AG10803 (cell line): ENCODE measurements around the gene REELD1.

ENCODE experiments used
- DNase-seq: peaks from one replicate; pipeline ENCODE4 v3.0.0; 2010; ENCODE audit warnings: low read depth
- H3K4me3 ChIP-seq: 2 replicates; pipeline ENCODE4 v1.5.1; 2011; ENCODE audit warnings: mild to moderate bottlenecking, low read length, control low read depth
- CTCF ChIP-seq: conservative IDR thresholded peaks from 2 replicates; pipeline ENCODE4 v1.5.1; 2011; ENCODE audit warnings: mild to moderate bottlenecking, low read length, control low read depth, inconsistent platforms

Gene REELD1

DNA sequence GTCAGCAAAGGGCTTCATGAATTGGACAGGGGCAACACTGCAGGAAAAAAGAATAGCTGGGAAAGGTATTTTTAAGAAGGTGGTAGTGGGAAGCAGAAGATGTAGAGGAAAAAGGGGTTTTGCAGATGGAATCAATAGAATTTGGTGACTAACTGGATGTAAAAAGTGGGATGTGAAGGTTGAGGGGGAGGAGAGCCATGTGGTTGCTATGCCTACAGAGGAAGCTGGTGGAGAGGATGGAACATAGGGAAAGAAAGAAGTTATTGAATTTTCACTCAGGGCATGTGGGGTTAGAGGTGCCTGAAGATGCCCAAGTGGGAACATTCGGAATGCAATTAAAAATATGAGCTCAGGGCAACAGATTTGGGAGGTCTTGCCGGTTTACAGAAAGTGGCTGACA lies 33.0 kb downstream of the REELD1 start:
- DNase-seq, result no peak
- no peak overlapping the region for H3K4me3 ChIP-seq
- no peak for TF ChIP-seq CTCF

- H3K4me3 ChIP-seq, result no peak overlapping the region
- TF ChIP-seq CTCF, result no peak
- DNase-seq, result no peak
These were observed 38.8 kb downstream of the REELD1 start for GRCh38 chr4:146252969-146253611.

DNA sequence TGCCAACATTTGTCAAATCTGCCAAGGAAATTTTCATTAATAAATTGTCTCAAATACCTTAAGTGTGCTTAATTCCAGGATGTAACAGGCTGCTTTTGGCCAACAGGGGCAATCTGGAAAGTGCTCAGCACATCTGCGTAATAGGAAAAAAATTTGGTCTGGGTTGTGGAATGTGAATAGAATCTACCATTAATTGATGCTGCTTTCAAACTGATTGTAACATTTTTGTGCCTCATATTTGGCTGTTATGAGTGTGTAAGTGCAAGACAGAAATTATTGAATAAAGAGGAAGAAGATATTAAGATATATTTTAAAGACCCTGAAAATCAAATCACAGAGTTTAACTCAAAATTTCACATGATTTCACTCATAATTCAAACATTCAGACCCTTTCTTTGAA lies 41.1 kb downstream of the REELD1 start:
- no peak overlapping the region for H3K4me3 ChIP-seq
- peak; percentile 37 for TF ChIP-seq CTCF
- DNase-seq, result peak; percentile 68

DNA sequence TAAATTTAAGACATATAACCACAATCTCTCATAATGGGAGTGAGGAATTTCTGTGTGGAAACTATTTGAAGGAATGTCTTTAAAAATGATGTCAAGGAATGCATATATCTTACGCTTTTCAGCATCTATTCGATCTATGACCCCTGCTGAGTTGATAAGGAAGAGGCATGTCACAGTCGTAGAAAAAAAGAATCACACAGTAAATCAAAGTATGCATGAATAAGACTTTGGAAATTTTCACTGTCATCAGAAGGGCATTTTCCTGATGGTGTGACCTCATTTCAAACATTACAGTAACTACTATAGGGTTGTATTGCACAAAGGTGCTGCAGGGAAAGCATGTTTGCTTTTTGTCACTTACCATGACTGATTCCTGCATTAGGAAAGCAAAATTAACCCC lies 41.5 kb downstream of the REELD1 start:
- DNase-seq, result peak; percentile 77
- no peak overlapping the region for H3K4me3 ChIP-seq
- no peak for TF ChIP-seq CTCF

DNA sequence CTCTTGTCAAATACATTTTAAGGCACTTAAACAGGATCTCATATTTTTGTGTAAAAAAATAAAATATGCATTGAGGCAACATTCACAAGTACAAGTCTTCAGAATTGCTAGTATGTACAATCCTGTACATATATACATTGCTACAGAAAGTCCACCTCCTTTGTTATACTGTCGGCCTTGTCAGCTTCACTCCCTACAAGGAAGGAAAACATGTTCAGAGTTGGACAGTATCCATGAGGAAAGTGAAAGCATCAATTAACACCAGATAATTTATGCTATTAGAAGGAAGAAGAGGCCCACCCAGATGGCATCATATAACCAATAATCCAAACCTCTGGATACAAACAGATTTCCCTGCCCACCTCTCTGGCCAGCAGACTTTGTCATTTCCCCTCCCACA lies 42.0 kb downstream of the REELD1 start:
- no peak overlapping the region for H3K4me3 ChIP-seq
- TF ChIP-seq CTCF, result no peak
- DNase-seq, result no peak

DNA sequence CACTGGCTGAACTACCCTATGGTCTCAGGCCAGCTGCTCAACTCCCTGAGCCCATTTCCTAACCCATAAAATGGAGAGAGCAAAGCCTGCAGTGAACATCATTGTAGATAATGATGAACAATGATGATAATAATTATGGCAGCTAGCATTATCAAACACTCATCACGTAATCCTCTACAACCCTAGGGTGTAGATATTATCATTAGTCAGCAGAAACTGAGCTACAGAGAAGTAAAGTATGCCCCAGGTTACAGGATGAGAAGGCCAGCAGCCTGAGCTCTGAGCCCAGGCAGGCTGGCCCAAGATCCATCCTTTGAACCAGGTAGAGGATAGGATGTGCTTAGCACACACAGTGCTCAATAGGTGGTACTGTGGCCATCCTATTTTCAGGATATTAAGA lies 43.2 kb downstream of the REELD1 start:
- no peak overlapping the region for H3K4me3 ChIP-seq
- no peak for DNase-seq
- no peak for TF ChIP-seq CTCF

- no peak for DNase-seq
- no peak for TF ChIP-seq CTCF
- no peak overlapping the region for H3K4me3 ChIP-seq
These were observed 46.2 kb downstream of the REELD1 start for GRCh38 chr4:146260521-146260920.
